Mesendoderm (in vitro differentiated cells): ENCODE data around the gene GALNT1.
A peak's percentile ranks its signal among the peaks of the same experiment; 100 is the strongest.

Experiments used
- DNase-seq: peaks from one replicate; pipeline ENCODE4 v3.0.0; 2013
- H2AK5ac ChIP-seq: 2 replicates; pipeline ENCODE4 v1.6.1; 2013; ENCODE audit warnings: low read length, inconsistent platforms
- H2BK120ac ChIP-seq: 2 replicates; pipeline ENCODE4 v1.6.1; 2013; ENCODE audit warnings: low read depth, mild to moderate bottlenecking, low read length, moderate library complexity, mixed read lengths
- H2BK15ac ChIP-seq: replicated peaks from 2 replicates; pipeline ENCODE4 v1.6.1; 2013; ENCODE audit warnings: low read depth, mild to moderate bottlenecking, moderate library complexity
- H2BK5ac ChIP-seq: 2 replicates; pipeline ENCODE4 v1.6.1; 2013; ENCODE audit warnings: low read length, inconsistent platforms
- H3K18ac ChIP-seq: 2 replicates; pipeline ENCODE4 v1.6.1; 2013; ENCODE audit warnings: mild to moderate bottlenecking, low read length, mixed read lengths
- H3K23ac ChIP-seq: one replicate; pipeline ENCODE4 v1.6.1; 2013; ENCODE audit warnings: low read length
- H3K27ac ChIP-seq: 2 replicates; pipeline ENCODE4 v1.5.1; 2013; ENCODE audit warnings: low read depth, mild to moderate bottlenecking, inconsistent platforms, low read length, moderate library complexity
- H3K27me3 ChIP-seq: 2 replicates; pipeline ENCODE4 v1.6.1; 2013; ENCODE audit warnings: low read length, control low read depth, mild to moderate bottlenecking, inconsistent platforms; ENCODE audit not compliant: insufficient read depth, poor library complexity
- H3K36me3 ChIP-seq: 2 replicates; pipeline ENCODE4 v1.6.1; 2013; ENCODE audit warnings: low read length, inconsistent platforms; ENCODE audit not compliant: control insufficient read depth, insufficient read depth
- H3K4ac ChIP-seq: one replicate; pipeline ENCODE4 v1.6.1; 2013; ENCODE audit warnings: low read depth, mild to moderate bottlenecking, low read length, moderate library complexity
- H3K4me1 ChIP-seq: 2 replicates; pipeline ENCODE4 v1.6.1; 2013; ENCODE audit warnings: low read depth, low read length, inconsistent platforms; ENCODE audit not compliant: control insufficient read depth
- H3K4me2 ChIP-seq: 2 replicates; pipeline ENCODE4 v1.6.1; 2013; ENCODE audit warnings: low read length
- H3K4me3 ChIP-seq: 2 replicates; pipeline ENCODE4 v1.5.1; 2013; ENCODE audit warnings: mild to moderate bottlenecking, low read length
- H3K56ac ChIP-seq: one replicate; pipeline ENCODE4 v1.6.1; 2013; ENCODE audit warnings: low read length
- H3K79me1 ChIP-seq: 2 replicates; pipeline ENCODE4 v1.6.1; 2013; ENCODE audit warnings: low read length, inconsistent platforms
- H3K79me2 ChIP-seq: 2 replicates; pipeline ENCODE4 v1.6.1; 2013; ENCODE audit warnings: mild to moderate bottlenecking, low read length; ENCODE audit not compliant: control insufficient read depth, insufficient read depth
- H3K9ac ChIP-seq: 2 replicates; pipeline ENCODE4 v1.6.1; 2013; ENCODE audit warnings: low read length, inconsistent platforms
- H4K5ac ChIP-seq: one replicate; pipeline ENCODE4 v1.6.1; 2013; ENCODE audit warnings: low read length
- H4K8ac ChIP-seq: one replicate; pipeline ENCODE4 v1.6.1; 2013; ENCODE audit warnings: low read depth, mild to moderate bottlenecking, control low read depth, low read length, moderate library complexity
- WGBS: extraction: QIAGEN DNeasy Blood & Tissue Kit; methylation state at CpG from one replicate; pipeline ENCODE4 v1.1.7; 2013; ENCODE audit warnings: low lambda C conversion rate, missing lambda C conversion rate; ENCODE audit not compliant: insufficient coverage; ENCODE audit errors: extremely low coverage; 5-methylcytosine and 5-hydroxymethylcytosine counted together

Gene GALNT1

GRCh38 chr18:35584735-35585134, 3.2 kb downstream of the GALNT1 start:
- DNase-seq: no peak
- Histone ChIP-seq H4K5ac (no peak overlapping the region), H3K4ac (no peak overlapping the region), H3K36me3 (no peaks in the 10 kb centered on the region), H2AK5ac (no peak overlapping the region), H3K4me3 (no peak overlapping the region), H3K79me1 (peaks cover 12% of the 10 kb centered on the region), H2BK15ac (no peak overlapping the region), H2BK120ac (no peak overlapping the region), H3K27me3 (no peaks in the 10 kb centered on the region), H3K56ac (no peak overlapping the region), H3K9ac (no peak overlapping the region), H4K8ac (no peak overlapping the region), H3K79me2 (peaks cover 40% of the 10 kb centered on the region), H3K23ac (no peak overlapping the region), H3K27ac (no peak overlapping the region), H3K4me2 (no peak overlapping the region), H3K4me1 (peaks cover 10% of the 10 kb centered on the region), H2BK5ac (no peak overlapping the region), H3K18ac (no peak overlapping the region)
- WGBS: no CpG with 5 or more reads among the region's 5 CpGs

GRCh38 chr18:35585608-35586007, 4.1 kb downstream of the GALNT1 start:
- no peak overlapping the region for H2BK15ac ChIP-seq
- no peak overlapping the region for H4K5ac ChIP-seq
- H3K36me3 ChIP-seq: no peaks in the 10 kb centered on the region
- WGBS: no CpG with 5 or more reads among the region's 1 CpG
- no peak overlapping the region for H3K27ac ChIP-seq
- H3K4me3 ChIP-seq: no peak overlapping the region
- H3K79me2 ChIP-seq: peaks cover 43% of the 10 kb centered on the region
- H3K4ac ChIP-seq: no peak overlapping the region
- H4K8ac ChIP-seq: no peak overlapping the region
- no peaks in the 10 kb centered on the region for H3K27me3 ChIP-seq
- H2BK5ac ChIP-seq: no peak overlapping the region
- H3K56ac ChIP-seq: no peak overlapping the region
- H3K4me2 ChIP-seq: no peak overlapping the region
- no peak for DNase-seq
- H3K9ac ChIP-seq: no peak overlapping the region
- H2BK120ac ChIP-seq: no peak overlapping the region
- H3K79me1 ChIP-seq: peaks cover 12% of the 10 kb centered on the region
- H3K4me1 ChIP-seq: peaks cover 10% of the 10 kb centered on the region
- H3K23ac ChIP-seq: no peak overlapping the region
- no peak overlapping the region for H2AK5ac ChIP-seq
- no peak overlapping the region for H3K18ac ChIP-seq

DNA sequence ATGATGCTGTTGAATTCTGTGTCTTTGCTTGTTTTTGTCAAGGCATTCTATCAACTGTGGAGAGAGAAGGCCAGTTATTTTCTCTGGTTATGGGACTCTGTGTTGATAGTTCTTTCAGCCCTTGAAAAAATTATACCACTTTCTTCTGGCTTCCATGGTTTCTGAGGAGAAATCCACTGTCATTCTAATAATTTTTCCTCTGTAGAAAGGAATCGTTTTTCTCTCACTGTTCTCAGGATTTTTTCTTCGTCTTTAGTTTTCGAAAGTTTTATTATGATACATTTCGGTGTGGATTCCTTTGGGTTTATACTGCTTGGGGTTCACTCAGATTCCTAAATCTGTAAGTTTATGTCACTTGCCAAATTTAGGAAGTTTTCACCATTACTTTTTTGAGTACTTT, 6.6 kb downstream of the GALNT1 start:
- Histone ChIP-seq H4K8ac (no peak overlapping the region), H3K18ac (no peak overlapping the region), H3K9ac (no peak overlapping the region), H2BK120ac (no peak overlapping the region), H2AK5ac (no peak overlapping the region), H3K4me3 (no peak overlapping the region), H3K36me3 (no peaks in the 10 kb centered on the region), H3K27me3 (no peaks in the 10 kb centered on the region), H3K79me1 (peaks cover 26% of the 10 kb centered on the region), H3K27ac (no peak overlapping the region), H2BK5ac (no peak overlapping the region), H2BK15ac (no peak overlapping the region), H3K4me2 (no peak overlapping the region), H3K4ac (no peak overlapping the region), H3K56ac (no peak overlapping the region), H3K23ac (no peak overlapping the region), H3K79me2 (peaks cover 60% of the 10 kb centered on the region), H4K5ac (no peak overlapping the region), H3K4me1 (peaks cover 10% of the 10 kb centered on the region)
- no peak for DNase-seq
- no CpG with 5 or more reads among the region's 4 CpGs for WGBS

- Histone ChIP-seq H3K79me1 (peaks cover 28% of the 10 kb centered on the region), H2BK15ac (no peak overlapping the region), H3K4me3 (no peak overlapping the region), H2BK120ac (no peak overlapping the region), H3K27me3 (no peaks in the 10 kb centered on the region), H3K27ac (no peak overlapping the region), H4K8ac (no peak overlapping the region), H3K4me1 (peaks cover 8% of the 10 kb centered on the region), H3K4me2 (no peak overlapping the region), H3K36me3 (no peaks in the 10 kb centered on the region), H3K9ac (no peak overlapping the region), H3K4ac (no peak overlapping the region), H3K79me2 (peaks cover 59% of the 10 kb centered on the region), H4K5ac (no peak overlapping the region), H2AK5ac (no peak overlapping the region), H3K18ac (no peak overlapping the region), H2BK5ac (no peak overlapping the region), H3K56ac (no peak overlapping the region), H3K23ac (no peak overlapping the region)
- peak; percentile 86 for DNase-seq
- WGBS: no CpG with 5 or more reads among the region's 6 CpGs
These were observed 7.5 kb downstream of the GALNT1 start for GRCh38 chr18:35588995-35589394.

GRCh38 chr18:35589546-35589945, 8.0 kb downstream of the GALNT1 start:
- no CpG with 5 or more reads among the region's 1 CpG for WGBS

GRCh38 chr18:35590935-35591334, 9.4 kb downstream of the GALNT1 start:
- Histone ChIP-seq H3K23ac (no peak overlapping the region), H3K18ac (peak overlapping the region; percentile 60), H3K79me1 (peaks cover 24% of the 10 kb centered on the region), H3K56ac (no peak overlapping the region), H3K9ac (no peak overlapping the region), H2AK5ac (no peak overlapping the region), H3K4me3 (no peak overlapping the region), H2BK5ac (no peak overlapping the region), H3K27ac (no peak overlapping the region), H3K27me3 (no peaks in the 10 kb centered on the region), H3K79me2 (peaks cover 50% of the 10 kb centered on the region), H2BK120ac (no peak overlapping the region), H3K4ac (peak overlapping the region; percentile 12), H3K4me2 (no peak overlapping the region), H2BK15ac (no peak overlapping the region), H4K8ac (no peak overlapping the region), H4K5ac (no peak overlapping the region), H3K36me3 (no peaks in the 10 kb centered on the region), H3K4me1 (peaks cover 8% of the 10 kb centered on the region)
- WGBS: no CpG with 5 or more reads among the region's 1 CpG
- DNase-seq: no peak

More at GRCh38 chr18:35589546-35589945, 8.0 kb downstream of the GALNT1 start:
- Histone ChIP-seq H3K36me3 (no peaks in the 10 kb centered on the region), H3K27ac (no peak overlapping the region), H3K4me1 (peaks cover 8% of the 10 kb centered on the region), H3K4me3 (no peak overlapping the region), H2BK5ac (no peak overlapping the region), H4K8ac (no peak overlapping the region), H2AK5ac (no peak overlapping the region), H3K79me2 (peaks cover 58% of the 10 kb centered on the region), H3K4me2 (no peak overlapping the region), H3K4ac (no peak overlapping the region), H3K56ac (no peak overlapping the region), H3K23ac (no peak overlapping the region), H4K5ac (no peak overlapping the region), H3K27me3 (no peaks in the 10 kb centered on the region), H2BK120ac (no peak overlapping the region), H2BK15ac (no peak overlapping the region), H3K18ac (no peak overlapping the region), H3K79me1 (peaks cover 27% of the 10 kb centered on the region), H3K9ac (no peak overlapping the region)
- no peak for DNase-seq
